Neural progenitor cell (in vitro differentiated cells): ENCODE results near the gene SPATA22.

ENCODE experiments used
- EZH2 ChIP-seq: fragments of 200-600 bp; sonication (generic); IDR thresholded peaks from 2 replicates; pipeline ENCODE4 v1.6.1; 2017; ENCODE audit warnings: antibody characterized with exemption, mild to moderate bottlenecking, moderate library complexity
- TF ChIP-seq, protein P1 (sequence below): fragments of 200-600 bp; sonication (generic); IDR thresholded peaks from 2 replicates; pipeline ENCODE4 v1.5.1; 2017; ENCODE audit warnings: antibody characterized with exemption, mild to moderate bottlenecking

DNA sequence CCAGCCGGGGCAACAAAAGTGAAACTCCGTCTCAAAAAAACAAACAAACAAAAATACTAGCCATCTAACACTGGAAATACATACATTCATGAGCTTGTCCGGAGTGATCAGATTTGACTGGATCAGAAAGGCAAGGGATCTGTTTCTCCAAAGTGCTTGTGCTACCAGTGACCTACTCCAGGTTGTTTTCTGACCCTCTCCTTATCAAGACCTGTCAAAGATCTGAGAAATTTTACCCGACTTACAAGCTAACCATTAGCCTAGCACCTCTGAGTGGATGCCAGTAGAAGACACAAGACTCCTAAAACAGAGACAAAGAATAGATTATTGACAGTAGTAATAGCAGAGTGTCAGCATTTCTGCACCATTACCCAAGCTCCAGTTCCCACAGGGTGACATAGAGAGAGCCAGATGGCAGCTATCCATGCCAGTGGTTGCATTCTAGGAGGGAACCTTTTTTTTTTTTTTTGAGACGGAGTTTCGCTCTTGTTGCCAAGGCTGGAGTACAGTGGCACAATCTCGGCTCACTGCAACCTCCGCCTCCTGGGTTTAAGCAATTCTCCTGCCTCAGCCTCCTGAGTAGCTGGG, 14.0 kb upstream of the SPATA22 start:
- TF ChIP-seq, protein P1, sequence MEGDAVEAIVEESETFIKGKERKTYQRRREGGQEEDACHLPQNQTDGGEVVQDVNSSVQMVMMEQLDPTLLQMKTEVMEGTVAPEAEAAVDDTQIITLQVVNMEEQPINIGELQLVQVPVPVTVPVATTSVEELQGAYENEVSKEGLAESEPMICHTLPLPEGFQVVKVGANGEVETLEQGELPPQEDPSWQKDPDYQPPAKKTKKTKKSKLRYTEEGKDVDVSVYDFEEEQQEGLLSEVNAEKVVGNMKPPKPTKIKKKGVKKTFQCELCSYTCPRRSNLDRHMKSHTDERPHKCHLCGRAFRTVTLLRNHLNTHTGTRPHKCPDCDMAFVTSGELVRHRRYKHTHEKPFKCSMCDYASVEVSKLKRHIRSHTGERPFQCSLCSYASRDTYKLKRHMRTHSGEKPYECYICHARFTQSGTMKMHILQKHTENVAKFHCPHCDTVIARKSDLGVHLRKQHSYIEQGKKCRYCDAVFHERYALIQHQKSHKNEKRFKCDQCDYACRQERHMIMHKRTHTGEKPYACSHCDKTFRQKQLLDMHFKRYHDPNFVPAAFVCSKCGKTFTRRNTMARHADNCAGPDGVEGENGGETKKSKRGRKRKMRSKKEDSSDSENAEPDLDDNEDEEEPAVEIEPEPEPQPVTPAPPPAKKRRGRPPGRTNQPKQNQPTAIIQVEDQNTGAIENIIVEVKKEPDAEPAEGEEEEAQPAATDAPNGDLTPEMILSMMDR: no peak
- TF ChIP-seq EZH2: no peak
